ENCODE results near the gene ELAPOR1. TPM values are rescaled to one million over a fixed set of nuclear protein-coding genes. Genes with fewer than 3 reads are reported as not detected.

ELAPOR1 gene, protein sequence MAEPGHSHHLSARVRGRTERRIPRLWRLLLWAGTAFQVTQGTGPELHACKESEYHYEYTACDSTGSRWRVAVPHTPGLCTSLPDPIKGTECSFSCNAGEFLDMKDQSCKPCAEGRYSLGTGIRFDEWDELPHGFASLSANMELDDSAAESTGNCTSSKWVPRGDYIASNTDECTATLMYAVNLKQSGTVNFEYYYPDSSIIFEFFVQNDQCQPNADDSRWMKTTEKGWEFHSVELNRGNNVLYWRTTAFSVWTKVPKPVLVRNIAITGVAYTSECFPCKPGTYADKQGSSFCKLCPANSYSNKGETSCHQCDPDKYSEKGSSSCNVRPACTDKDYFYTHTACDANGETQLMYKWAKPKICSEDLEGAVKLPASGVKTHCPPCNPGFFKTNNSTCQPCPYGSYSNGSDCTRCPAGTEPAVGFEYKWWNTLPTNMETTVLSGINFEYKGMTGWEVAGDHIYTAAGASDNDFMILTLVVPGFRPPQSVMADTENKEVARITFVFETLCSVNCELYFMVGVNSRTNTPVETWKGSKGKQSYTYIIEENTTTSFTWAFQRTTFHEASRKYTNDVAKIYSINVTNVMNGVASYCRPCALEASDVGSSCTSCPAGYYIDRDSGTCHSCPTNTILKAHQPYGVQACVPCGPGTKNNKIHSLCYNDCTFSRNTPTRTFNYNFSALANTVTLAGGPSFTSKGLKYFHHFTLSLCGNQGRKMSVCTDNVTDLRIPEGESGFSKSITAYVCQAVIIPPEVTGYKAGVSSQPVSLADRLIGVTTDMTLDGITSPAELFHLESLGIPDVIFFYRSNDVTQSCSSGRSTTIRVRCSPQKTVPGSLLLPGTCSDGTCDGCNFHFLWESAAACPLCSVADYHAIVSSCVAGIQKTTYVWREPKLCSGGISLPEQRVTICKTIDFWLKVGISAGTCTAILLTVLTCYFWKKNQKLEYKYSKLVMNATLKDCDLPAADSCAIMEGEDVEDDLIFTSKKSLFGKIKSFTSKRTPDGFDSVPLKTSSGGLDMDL
- total RNA-seq (1.0 and 1.1 TPM in 2 replicates), polyA plus RNA-seq (0.92 and 1.1 TPM in 2 replicates), polyA minus RNA-seq (0.97 and 1.1 TPM in 2 replicates), Bru-seq, nascent RNA (percentile 18 among the genes with signal in this experiment), BruChase-seq, experiment 1, labeled RNA remaining after a 6-hour chase (percentile 24 among the genes with signal in this experiment), BruChase-seq, experiment 2, labeled RNA remaining after a 2-hour chase (percentile 19 among the genes with signal in this experiment)
- 1.0 and 1.1 TPM in 2 replicates for polyA plus RNA-seq (2011; cell fraction: cytosol; rRNA removed)
- polyA plus RNA-seq (2011; cell fraction: nucleus; rRNA removed): 1.3 TPM in 2 replicates
- polyA plus RNA-seq (2012): 0.48 and 1.3 TPM in 2 replicates
- 1.6 TPM for polyA minus RNA-seq (2011; cell fraction: cytosol; rRNA and poly(A)+ RNA removed)
- polyA minus RNA-seq (2011; cell fraction: nucleus; rRNA and poly(A)+ RNA removed): 0.87 and 1.3 TPM in 2 replicates
- long read RNA-seq, partial matches to known transcripts: 2 of 3 reads
- long read RNA-seq, other reads (novel, unspliced or antisense): 1 of 3 reads

GRCh38 chr1:109113590-109114341, at the start of gene ELAPOR1:
Gene ELAPOR1, plus strand, starts transcription at chr1:109114115. Its CDS starts 69 bp downstream, at chr1:109114184.
- Histone ChIP-seq H3K9me1 (replicated peaks; ENCODE audit: control insufficient read depth, extremely low read depth, insufficient read depth, low read length) (no peaks in the 10 kb centered on the region), H3K4me2 (ENCODE audit: insufficient read depth, low read length) (peak within 1 kb of the TSS; percentile 39), H3K4me3 (replicated peaks in 1 of 3; ENCODE audit: insufficient read depth in 1 of 3, low read depth in 1 of 3, low read length in 3 of 3) (peak within 1 kb of the TSS in 1 of 3 experiments; percentile 3), H3K79me2 (ENCODE audit: control insufficient read depth, insufficient read depth, low read length) (no peaks in the 10 kb centered on the region), H3K27ac (ENCODE audit: insufficient read depth, low read depth, low read length) (no peak within 1 kb of the TSS), H4K20me1 (replicated peaks; ENCODE audit: control insufficient read depth, extremely low read depth, insufficient read depth, low read length) (no peaks in the 10 kb centered on the region), H3K9ac (replicated peaks; ENCODE audit: extremely low read depth, insufficient read depth, low read length) (no peak within 1 kb of the TSS), H2AFZ (ENCODE audit: low read depth, low read length) (peak within 1 kb of the TSS; percentile 52), H3K4me1 (ENCODE audit: control insufficient read depth, extremely low read depth, insufficient read depth, low read length) (peaks cover 7% of the 10 kb centered on the region), H3K36me3 (ENCODE audit: control insufficient read depth in 2 of 2, extremely low read depth in 1 of 2, insufficient read depth in 2 of 2, low read length in 2 of 2) (no peaks in the 10 kb centered on the region), H3K27me3 (ENCODE audit: control insufficient read depth in 2 of 2, insufficient read depth in 2 of 2, low read length in 2 of 2) (peaks cover 41 to 63% of the 10 kb centered on the region in 2 experiments), H3K9me3 (replicated peaks; ENCODE audit: control insufficient read depth, insufficient read depth, low read length) (no peaks in the 10 kb centered on the region)
- FAIRE-seq (no peak), DNase-seq (ENCODE audit: low read depth, low spot score) (no peak)
- dilution Hi-C loops (cut with MboI; ENCODE audit: extremely low pct_ligation_motif_present, low sequenced_read_pairs): no loop called here
- TF ChIP-seq EZH2 (IDR thresholded peaks at IDR 0.05; ENCODE audit: borderline replicate concordance, low read depth, low read length, severe bottlenecking): peak; percentile 94
- no peak for TF ChIP-seq GATA2 (IDR thresholded peaks at IDR 0.05; ENCODE audit: insufficient read depth, insufficient read length, low read depth, low read length)
- intact Hi-C loops (cut with micrococcal nuclease): loop anchor here (2.0 to 5.0 kb wide), 5 partner anchors 19 to 285 kb away; partner anchors contain the start of genes CLCC1 and WDR47
- BruUV-seq (replicated peaks): no TSS peak
- ChIA-PET CTCF (interaction anchor here (1.1 to 5.2 kb wide), 6 partner anchors 10 to 72 kb away, joined by 3 to 64 read pairs (median 12); partner anchors contain the start of genes TMEM167B and WDR47), POLR2A (no interaction called here)
